Testis (tissue), 2 donors: ENCODE data around the gene NTM.

Experiments
- POLR2A ChIP-seq: fragments of 450-650 bp; IDR thresholded peaks from one replicate; pipeline ENCODE4 v1.6.1; 2017; ENCODE audit warnings: antibody characterized with exemption, mild to moderate bottlenecking, moderate library complexity
- TF ChIP-seq, protein P1 (sequence below), 3 experiments: fragments of 450-650 bp in 2 of 3; fragments of 200-600 bp in 1 of 3; sonication (generic) in 1 of 3; IDR thresholded peaks; one replicate each; pipeline ENCODE4 v1.5.1; 2016 to 2019; ENCODE audit warnings: antibody characterized with exemption in 3 of 3, mild to moderate bottlenecking in 2 of 3, moderate library complexity in 1 of 3

DNA sequence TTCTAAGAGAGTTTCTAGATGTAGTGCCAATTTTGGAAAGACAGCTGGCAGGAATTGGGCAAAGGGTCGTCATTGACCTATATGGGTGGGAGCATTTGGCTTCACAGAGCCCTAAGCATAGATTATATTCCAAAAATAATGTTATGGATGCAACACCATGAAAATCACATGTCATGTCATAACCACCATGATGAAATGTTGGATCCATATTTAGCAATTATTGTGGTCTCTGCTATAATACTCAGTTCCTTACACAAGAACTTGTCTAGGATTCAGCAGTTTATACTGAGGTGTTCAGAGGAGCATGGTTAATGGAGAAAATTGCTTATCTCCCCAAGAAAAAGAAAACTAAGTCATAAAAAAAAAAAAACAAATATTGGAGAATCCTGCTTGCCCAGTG, 31.6 kb downstream of the NTM start:
- TF ChIP-seq, protein P1, sequence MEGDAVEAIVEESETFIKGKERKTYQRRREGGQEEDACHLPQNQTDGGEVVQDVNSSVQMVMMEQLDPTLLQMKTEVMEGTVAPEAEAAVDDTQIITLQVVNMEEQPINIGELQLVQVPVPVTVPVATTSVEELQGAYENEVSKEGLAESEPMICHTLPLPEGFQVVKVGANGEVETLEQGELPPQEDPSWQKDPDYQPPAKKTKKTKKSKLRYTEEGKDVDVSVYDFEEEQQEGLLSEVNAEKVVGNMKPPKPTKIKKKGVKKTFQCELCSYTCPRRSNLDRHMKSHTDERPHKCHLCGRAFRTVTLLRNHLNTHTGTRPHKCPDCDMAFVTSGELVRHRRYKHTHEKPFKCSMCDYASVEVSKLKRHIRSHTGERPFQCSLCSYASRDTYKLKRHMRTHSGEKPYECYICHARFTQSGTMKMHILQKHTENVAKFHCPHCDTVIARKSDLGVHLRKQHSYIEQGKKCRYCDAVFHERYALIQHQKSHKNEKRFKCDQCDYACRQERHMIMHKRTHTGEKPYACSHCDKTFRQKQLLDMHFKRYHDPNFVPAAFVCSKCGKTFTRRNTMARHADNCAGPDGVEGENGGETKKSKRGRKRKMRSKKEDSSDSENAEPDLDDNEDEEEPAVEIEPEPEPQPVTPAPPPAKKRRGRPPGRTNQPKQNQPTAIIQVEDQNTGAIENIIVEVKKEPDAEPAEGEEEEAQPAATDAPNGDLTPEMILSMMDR (IDR thresholded peaks at IDR 0.05): no peak
- TF ChIP-seq POLR2A: no peak
